AG08395 (cell line): ENCODE measurements around the gene PDE6A.

Source experiments
- DNase-seq: peaks from one replicate; pipeline ENCODE4 v3.0.0; 2012; ENCODE audit warnings: mixed read lengths, low spot score

The PDE6A gene

GRCh38 chr5:149817539-149818060, 127.0 kb downstream of the PDE6A start:
- DNase-seq, result no peak

- no peak for DNase-seq
These were observed 127.9 kb downstream of the PDE6A start for GRCh38 chr5:149816661-149817060.

GRCh38 chr5:149811453-149811852, 133.1 kb downstream of the PDE6A start:
- no peak for DNase-seq

GRCh38 chr5:149810856-149811255, 133.7 kb downstream of the PDE6A start:
- DNase-seq, result no peak

- no peak for DNase-seq
These were observed 134.5 kb downstream of the PDE6A start for GRCh38 chr5:149809931-149810691.

- DNase-seq, result no peak
These were observed 136.2 kb downstream of the PDE6A start for GRCh38 chr5:149808264-149808982.
